Mammary epithelial cell (primary cell): ENCODE data around the gene NLRP9.

ENCODE experiments used
- EZH2 ChIP-seq: IDR thresholded peaks from 2 replicates; pipeline ENCODE4 v1.6.1; 2012; ENCODE audit warnings: low read length, inconsistent platforms, borderline replicate concordance
- TF ChIP-seq, protein P1 (sequence below), 2 donors: IDR thresholded peaks in 1 of 2; conservative IDR thresholded peaks in 1 of 2; 2 replicates each; pipeline ENCODE4 v1.5.1; 2011 to 2012; ENCODE audit warnings: inconsistent platforms in 2 of 2, low read length in 2 of 2, mild to moderate bottlenecking in 2 of 2, control low read depth in 1 of 2, low read depth in 1 of 2; ENCODE audit not compliant: insufficient read depth in 1 of 2; ENCODE audit errors: extremely low read depth in 1 of 2

DNA sequence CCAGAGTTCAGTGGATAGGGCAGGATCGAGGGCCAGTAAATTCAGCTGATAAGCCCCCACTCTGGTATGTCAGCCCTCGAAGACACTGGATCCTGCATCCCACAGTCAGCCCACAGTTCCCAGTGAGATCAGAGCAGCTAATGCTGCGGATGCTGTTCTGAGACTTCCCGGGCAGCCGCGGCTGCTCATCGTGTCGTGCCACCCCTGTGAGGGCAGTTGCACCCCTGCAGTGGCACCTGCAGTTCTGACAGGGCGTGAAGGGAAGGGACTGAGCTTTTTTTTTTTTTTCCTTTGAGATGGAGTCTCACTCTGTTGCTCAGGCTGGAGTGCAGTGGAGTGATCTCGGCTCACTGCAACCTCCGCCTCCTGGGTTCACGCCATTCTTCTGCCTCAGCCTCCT lies 70.7 kb downstream of the NLRP9 start:
- no peak for TF ChIP-seq EZH2
- TF ChIP-seq, protein P1, sequence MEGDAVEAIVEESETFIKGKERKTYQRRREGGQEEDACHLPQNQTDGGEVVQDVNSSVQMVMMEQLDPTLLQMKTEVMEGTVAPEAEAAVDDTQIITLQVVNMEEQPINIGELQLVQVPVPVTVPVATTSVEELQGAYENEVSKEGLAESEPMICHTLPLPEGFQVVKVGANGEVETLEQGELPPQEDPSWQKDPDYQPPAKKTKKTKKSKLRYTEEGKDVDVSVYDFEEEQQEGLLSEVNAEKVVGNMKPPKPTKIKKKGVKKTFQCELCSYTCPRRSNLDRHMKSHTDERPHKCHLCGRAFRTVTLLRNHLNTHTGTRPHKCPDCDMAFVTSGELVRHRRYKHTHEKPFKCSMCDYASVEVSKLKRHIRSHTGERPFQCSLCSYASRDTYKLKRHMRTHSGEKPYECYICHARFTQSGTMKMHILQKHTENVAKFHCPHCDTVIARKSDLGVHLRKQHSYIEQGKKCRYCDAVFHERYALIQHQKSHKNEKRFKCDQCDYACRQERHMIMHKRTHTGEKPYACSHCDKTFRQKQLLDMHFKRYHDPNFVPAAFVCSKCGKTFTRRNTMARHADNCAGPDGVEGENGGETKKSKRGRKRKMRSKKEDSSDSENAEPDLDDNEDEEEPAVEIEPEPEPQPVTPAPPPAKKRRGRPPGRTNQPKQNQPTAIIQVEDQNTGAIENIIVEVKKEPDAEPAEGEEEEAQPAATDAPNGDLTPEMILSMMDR (conservative IDR thresholded peaks at IDR 0.05 in 1 of 2, IDR thresholded peaks at IDR 0.05 in 1 of 2; ENCODE audit: extremely low read depth in 1 of 2, insufficient read depth in 1 of 2, low read depth in 1 of 2, low read length in 2 of 2): no peak
